Karpas-422 (cell line): ENCODE measurements around the gene DMD. TPM values are rescaled to one million over a fixed set of nuclear protein-coding genes. Genes with fewer than 3 reads are reported as not detected.

Experiments
- DNase-seq: peaks from one replicate; pipeline ENCODE4 v3.0.0-alpha.2; 2015
- H2AFZ ChIP-seq: fragments of 200-600 bp; sonication (generic); 2 replicates; pipeline ENCODE4 v1.6.1; 2014; ENCODE audit warnings: antibody characterized with exemption, low read length, mixed read lengths
- H3K27ac ChIP-seq: fragments of 200-600 bp; sonication (generic); 2 replicates; pipeline ENCODE4 v1.5.1; 2014; ENCODE audit warnings: mild to moderate bottlenecking, low read length, moderate library complexity
- H3K27me3 ChIP-seq: fragments of 200-600 bp; sonication (generic); 2 replicates; pipeline ENCODE4 v1.6.1; 2014; ENCODE audit warnings: low read length, mixed read lengths
- H3K36me3 ChIP-seq: fragments of 200-600 bp; sonication (generic); 2 replicates; pipeline ENCODE4 v1.6.1; 2014; ENCODE audit warnings: low read length, mixed read lengths; ENCODE audit not compliant: insufficient read depth
- H3K4me1 ChIP-seq: fragments of 200-600 bp; sonication (generic); 2 replicates; pipeline ENCODE4 v1.6.1; 2014; ENCODE audit warnings: mild to moderate bottlenecking, low read length, mixed read lengths
- H3K4me2 ChIP-seq: fragments of 200-600 bp; sonication (generic); 2 replicates; pipeline ENCODE4 v1.6.1; 2014; ENCODE audit warnings: low read length, low read depth, mild to moderate bottlenecking; ENCODE audit not compliant: poor library complexity, severe bottlenecking
- H3K4me3 ChIP-seq: fragments of 200-600 bp; sonication (generic); 2 replicates; pipeline ENCODE4 v1.5.1; 2014; ENCODE audit warnings: mild to moderate bottlenecking, antibody characterized with exemption, low read length, mixed read lengths
- H3K79me2 ChIP-seq: fragments of 200-600 bp; sonication (generic); 2 replicates; pipeline ENCODE4 v1.6.1; 2014; ENCODE audit warnings: mild to moderate bottlenecking, low read length, mixed read lengths
- H3K9ac ChIP-seq: fragments of 200-600 bp; sonication (generic); 2 replicates; pipeline ENCODE4 v1.6.0; 2014; ENCODE audit warnings: low read length
- H3K9me2 ChIP-seq: fragments of 200-600 bp; sonication (generic), shearing (Covaris generic); replicated peaks from 2 replicates; pipeline ENCODE4 v1.6.0; 2014; ENCODE audit warnings: mild to moderate bottlenecking, low read length, moderate library complexity; ENCODE audit not compliant: insufficient read depth
- H3K9me3 ChIP-seq: fragments of 300-700, 200-600 bp; sonication (generic); 2 replicates; pipeline ENCODE4 v1.6.1; 2014; ENCODE audit warnings: low read length, mixed read lengths
- H4K20me1 ChIP-seq: fragments of 200-600 bp; sonication (generic); 2 replicates; pipeline ENCODE4 v1.6.1; 2014; ENCODE audit warnings: mild to moderate bottlenecking, antibody characterized with exemption, low read length, low read depth; ENCODE audit not compliant: insufficient read depth
- total RNA-seq: library from RNA; depleted of rRNA; stranded (reverse); fragments of >200 nt; shearing (Covaris generic); gene quantifications from 2 replicates; pipeline ENCODE4 v1.2.3, GENCODE V29; 2014; ENCODE audit warnings: low replicate concordance

Gene DMD
- total RNA-seq, 1 experiment from 2014 or later = not detected

DNA sequence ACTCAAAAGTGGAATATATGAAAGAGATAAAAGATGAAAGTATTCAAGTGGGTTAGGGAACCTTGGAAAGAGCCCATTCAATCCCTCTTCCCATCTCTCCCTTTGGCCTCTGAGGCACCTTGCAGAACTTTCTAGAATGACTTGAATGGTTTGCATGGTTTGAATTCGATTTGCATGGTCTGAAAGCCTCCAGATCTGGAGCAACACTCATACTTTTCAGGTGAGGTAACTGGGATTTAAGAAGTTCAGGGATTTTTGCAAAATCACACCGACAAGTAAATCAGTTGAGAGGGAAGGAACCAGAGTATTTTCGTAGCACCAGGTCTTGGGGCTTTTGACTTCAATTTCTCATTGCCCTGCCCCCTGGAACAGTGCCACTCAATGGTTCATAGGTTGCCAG is 1663.5 kb downstream of the DMD start:
- Histone ChIP-seq H2AFZ (no peak overlapping the region), H3K79me2 (no peaks in the 10 kb centered on the region), H3K4me2 (no peak overlapping the region), H3K36me3 (no peaks in the 10 kb centered on the region), H3K9ac (no peak overlapping the region), H3K27ac (no peak overlapping the region), H3K9me3 (peaks cover 7% of the 10 kb centered on the region), H3K4me3 (no peak overlapping the region), H4K20me1 (no peaks in the 10 kb centered on the region), H3K9me2 (no peaks in the 10 kb centered on the region), H3K4me1 (no peaks in the 10 kb centered on the region), H3K27me3 (no peaks in the 10 kb centered on the region)
- no peak for DNase-seq

DNA sequence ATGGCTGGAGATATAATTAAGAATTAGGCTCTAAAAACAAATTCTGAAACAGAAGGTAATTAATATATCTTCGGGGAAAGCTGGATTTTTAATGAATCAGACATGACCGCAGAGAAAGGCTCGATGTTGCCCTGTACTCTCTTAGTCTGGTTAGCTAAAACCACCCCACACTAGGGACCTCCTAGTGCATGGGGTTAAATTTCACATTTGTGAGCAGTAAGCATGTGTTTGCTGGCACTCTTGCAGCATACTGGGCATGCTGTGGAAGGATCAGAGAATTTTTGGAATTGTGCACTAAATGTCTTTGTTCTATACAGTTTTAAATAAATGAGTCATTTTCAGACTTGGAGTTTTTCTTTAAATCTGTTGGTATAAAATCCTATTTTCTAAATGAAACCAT is 1663.9 kb downstream of the DMD start:
- H3K9me3 ChIP-seq = peaks cover 7% of the 10 kb centered on the region
- H3K79me2 ChIP-seq = no peaks in the 10 kb centered on the region
- H3K27me3 ChIP-seq = no peaks in the 10 kb centered on the region
- no peaks in the 10 kb centered on the region for H3K4me1 ChIP-seq
- no peak overlapping the region for H3K4me3 ChIP-seq
- H3K4me2 ChIP-seq = no peak overlapping the region
- no peak overlapping the region for H2AFZ ChIP-seq
- DNase-seq = no peak
- H3K9me2 ChIP-seq = no peaks in the 10 kb centered on the region
- H3K27ac ChIP-seq = no peak overlapping the region
- no peak overlapping the region for H3K9ac ChIP-seq
- H3K36me3 ChIP-seq = no peaks in the 10 kb centered on the region
- H4K20me1 ChIP-seq = no peaks in the 10 kb centered on the region

DNA sequence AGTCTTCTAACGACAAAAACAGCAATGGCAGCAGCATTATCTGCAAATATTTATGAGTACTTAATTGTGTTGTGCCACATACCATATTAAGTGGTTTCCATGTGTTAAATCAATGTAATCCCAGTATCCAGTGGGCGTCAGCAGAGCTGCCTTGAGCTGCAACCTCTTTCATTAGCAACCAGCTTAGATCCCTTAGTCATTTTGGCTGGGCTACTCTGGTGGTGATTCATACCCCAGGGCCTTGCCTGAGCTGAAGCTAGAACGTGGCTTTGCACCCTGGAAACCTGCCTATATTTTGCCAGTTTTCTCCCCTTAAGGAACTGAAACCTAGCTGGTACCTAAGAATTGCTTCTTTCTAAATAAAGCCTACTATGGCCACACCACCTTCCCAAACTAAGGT is 1665.2 kb downstream of the DMD start:
- Histone ChIP-seq H3K9ac (no peak overlapping the region), H4K20me1 (no peaks in the 10 kb centered on the region), H3K9me2 (no peaks in the 10 kb centered on the region), H3K36me3 (no peaks in the 10 kb centered on the region), H2AFZ (no peak overlapping the region), H3K27me3 (no peaks in the 10 kb centered on the region), H3K4me1 (no peaks in the 10 kb centered on the region), H3K4me3 (no peak overlapping the region), H3K79me2 (no peaks in the 10 kb centered on the region), H3K4me2 (no peak overlapping the region), H3K9me3 (peaks cover 7% of the 10 kb centered on the region), H3K27ac (no peak overlapping the region)
- no peak for DNase-seq

DNA sequence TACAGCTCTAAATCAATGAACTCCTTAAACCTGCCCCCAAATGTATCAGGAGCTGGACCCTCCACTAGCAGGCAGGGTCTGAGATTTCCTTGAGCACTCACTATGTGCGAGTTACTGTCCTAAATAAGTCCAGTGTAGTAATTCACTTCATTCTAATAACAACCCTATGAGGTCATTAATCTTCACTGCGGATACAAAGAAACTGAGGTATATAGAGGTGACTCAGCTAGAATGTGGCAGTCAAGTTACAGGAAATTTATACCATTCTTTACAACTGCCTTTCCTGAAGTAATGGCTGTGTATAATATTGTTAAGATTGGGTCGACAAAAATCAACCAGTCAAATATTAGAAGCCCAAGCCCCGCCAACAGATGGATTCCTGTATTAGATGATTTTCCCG is 1665.6 kb downstream of the DMD start:
- no peaks in the 10 kb centered on the region for H3K27me3 ChIP-seq
- H3K9me2 ChIP-seq = no peaks in the 10 kb centered on the region
- H3K4me3 ChIP-seq = no peak overlapping the region
- no peak overlapping the region for H3K27ac ChIP-seq
- peaks cover 7% of the 10 kb centered on the region for H3K9me3 ChIP-seq
- no peak overlapping the region for H2AFZ ChIP-seq
- no peaks in the 10 kb centered on the region for H3K4me1 ChIP-seq
- no peaks in the 10 kb centered on the region for H3K36me3 ChIP-seq
- no peaks in the 10 kb centered on the region for H3K79me2 ChIP-seq
- no peak overlapping the region for H3K9ac ChIP-seq
- no peaks in the 10 kb centered on the region for H4K20me1 ChIP-seq
- no peak for DNase-seq
- H3K4me2 ChIP-seq = no peak overlapping the region

DNA sequence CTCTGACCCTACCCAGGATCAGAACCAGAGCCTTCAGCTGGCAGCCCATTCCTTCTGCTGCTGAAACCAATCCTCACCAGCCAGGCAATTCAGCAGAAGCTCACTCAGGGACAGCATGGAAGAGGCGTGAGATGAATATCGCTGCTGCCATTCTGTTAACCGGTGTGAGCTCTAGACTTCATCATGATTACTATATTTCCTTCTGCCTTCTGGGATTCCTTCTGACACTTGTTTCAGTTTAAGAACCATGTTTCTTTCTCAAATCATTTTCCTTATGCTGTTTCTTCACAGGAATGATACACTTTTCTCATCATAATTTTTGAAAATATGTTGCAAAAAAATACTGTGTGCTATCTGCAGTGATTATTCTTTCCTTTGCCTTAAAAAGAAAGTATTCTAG is 1666.2 kb downstream of the DMD start:
- no peaks in the 10 kb centered on the region for H3K4me1 ChIP-seq
- H3K79me2 ChIP-seq = no peaks in the 10 kb centered on the region
- DNase-seq = no peak
- no peaks in the 10 kb centered on the region for H4K20me1 ChIP-seq
- H3K9me3 ChIP-seq = peaks cover 9% of the 10 kb centered on the region
- H3K9me2 ChIP-seq = no peaks in the 10 kb centered on the region
- H3K4me2 ChIP-seq = no peak overlapping the region
- no peak overlapping the region for H3K9ac ChIP-seq
- no peaks in the 10 kb centered on the region for H3K27me3 ChIP-seq
- H2AFZ ChIP-seq = no peak overlapping the region
- H3K36me3 ChIP-seq = no peaks in the 10 kb centered on the region
- no peak overlapping the region for H3K27ac ChIP-seq
- no peak overlapping the region for H3K4me3 ChIP-seq

DNA sequence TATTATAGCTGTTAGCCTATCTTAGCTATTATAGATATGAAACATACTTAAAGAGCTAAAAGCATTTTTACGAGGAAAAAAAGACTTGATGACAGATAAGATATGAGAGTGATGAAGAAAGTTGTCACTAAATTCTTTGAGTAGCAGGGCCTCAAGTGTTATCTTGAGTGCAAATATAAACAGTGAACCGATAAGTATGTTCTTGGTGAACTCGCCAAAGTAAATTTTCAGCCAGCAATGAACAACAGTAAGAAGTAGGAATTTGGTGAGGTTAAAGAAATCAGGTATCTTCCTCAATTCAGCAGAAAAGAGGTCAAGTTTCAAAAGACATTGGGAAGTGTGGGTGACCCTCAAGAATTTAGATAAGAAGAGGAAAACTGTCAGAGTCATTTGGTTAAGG is 1667.7 kb downstream of the DMD start:
- Histone ChIP-seq H3K4me3 (no peak overlapping the region), H3K9me3 (peaks cover 2% of the 10 kb centered on the region; the same call in 1 of the 2 replicates), H3K27me3 (no peaks in the 10 kb centered on the region), H4K20me1 (no peaks in the 10 kb centered on the region), H2AFZ (no peak overlapping the region), H3K27ac (no peak overlapping the region), H3K4me1 (no peaks in the 10 kb centered on the region), H3K79me2 (no peaks in the 10 kb centered on the region), H3K36me3 (no peaks in the 10 kb centered on the region), H3K9me2 (no peaks in the 10 kb centered on the region), H3K9ac (no peak overlapping the region), H3K4me2 (no peak overlapping the region)
- DNase-seq = no peak

DNA sequence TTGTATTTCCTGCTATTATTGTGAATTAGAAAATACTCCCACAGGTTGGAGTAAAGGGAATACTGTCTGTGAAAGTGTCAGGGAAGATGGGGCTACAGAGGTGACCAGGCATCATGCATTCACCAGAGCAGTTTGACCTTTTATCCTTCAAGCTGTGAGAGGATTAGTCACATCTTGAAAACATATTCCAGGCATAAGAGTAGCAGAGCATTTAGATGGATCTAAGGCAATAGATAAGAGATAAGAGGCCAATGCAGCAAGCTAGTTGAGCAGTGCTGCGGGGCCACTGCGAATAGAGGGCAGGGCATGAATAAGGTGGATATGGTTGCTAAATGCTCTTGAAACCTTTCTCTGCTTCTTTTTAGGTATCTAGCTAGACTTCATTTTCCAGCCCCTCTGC is 1668.8 kb downstream of the DMD start:
- H3K9me2 ChIP-seq = no peaks in the 10 kb centered on the region
- H3K9ac ChIP-seq = no peak overlapping the region
- no peaks in the 10 kb centered on the region for H3K4me1 ChIP-seq
- H3K4me2 ChIP-seq = no peak overlapping the region
- H3K27ac ChIP-seq = no peak overlapping the region
- H2AFZ ChIP-seq = no peak overlapping the region
- peaks cover 2% of the 10 kb centered on the region; the same call in 1 of the 2 replicates for H3K9me3 ChIP-seq
- H3K27me3 ChIP-seq = no peaks in the 10 kb centered on the region
- H3K36me3 ChIP-seq = no peaks in the 10 kb centered on the region
- no peak overlapping the region for H3K4me3 ChIP-seq
- H4K20me1 ChIP-seq = no peaks in the 10 kb centered on the region
- DNase-seq = no peak
- no peaks in the 10 kb centered on the region for H3K79me2 ChIP-seq

DNA sequence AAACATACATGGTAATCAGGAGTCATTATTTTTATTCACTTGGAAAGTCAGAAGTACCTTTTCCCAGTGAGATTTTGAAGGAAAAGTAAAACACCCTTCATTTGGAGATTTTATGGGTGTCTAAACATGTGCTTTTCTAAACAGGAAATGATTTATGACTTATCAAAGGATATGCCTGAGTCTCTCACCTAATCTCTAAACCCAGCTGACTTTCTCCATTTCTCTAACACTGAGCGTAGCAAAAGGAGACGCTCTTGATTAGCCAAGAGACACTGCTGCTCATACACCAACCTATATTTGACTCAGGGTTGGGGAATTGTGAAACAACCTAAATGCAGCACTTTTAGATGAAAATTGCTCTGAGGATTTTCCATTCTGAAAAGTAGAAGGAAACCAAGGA is 1671.0 kb downstream of the DMD start:
- no peak for DNase-seq
- no peak overlapping the region for H3K4me2 ChIP-seq
- H4K20me1 ChIP-seq = no peaks in the 10 kb centered on the region
- no peaks in the 10 kb centered on the region for H3K4me1 ChIP-seq
- H3K27me3 ChIP-seq = no peaks in the 10 kb centered on the region
- no peaks in the 10 kb centered on the region for H3K9me2 ChIP-seq
- H3K79me2 ChIP-seq = no peaks in the 10 kb centered on the region
- no peaks in the 10 kb centered on the region for H3K36me3 ChIP-seq
- H3K27ac ChIP-seq = no peak overlapping the region
- H3K9me3 ChIP-seq = peaks cover 2% of the 10 kb centered on the region; the same call in 1 of the 2 replicates
- no peak overlapping the region for H3K4me3 ChIP-seq
- no peak overlapping the region for H2AFZ ChIP-seq
- H3K9ac ChIP-seq = no peak overlapping the region
